Neural cell (in vitro differentiated cells): ENCODE measurements around the gene YTHDF2. TPM values are rescaled to one million over a fixed set of nuclear protein-coding genes. Genes with fewer than 3 reads are reported as not detected.

ENCODE experiments used
- H2AFZ ChIP-seq: fragments of 200-600, 300-800 bp; sonication (generic), shearing (Covaris generic); 2 replicates; pipeline ENCODE4 v1.6.0; 2014; ENCODE audit warnings: low read depth, mild to moderate bottlenecking, antibody characterized with exemption, low read length, moderate library complexity
- H3F3A ChIP-seq: fragments of 200-600 bp; shearing (Covaris generic); 2 replicates; pipeline ENCODE4 v1.6.1; 2016; ENCODE audit warnings: mild to moderate bottlenecking, moderate library complexity, mixed read lengths, antibody characterized with exemption, low read length; ENCODE audit not compliant: insufficient read depth, poor library complexity, severe bottlenecking
- H3K27ac ChIP-seq: fragments of 200-600, 300-800 bp; sonication (generic), shearing (Covaris generic); 2 replicates; pipeline ENCODE4 v1.5.1; 2014; ENCODE audit warnings: mild to moderate bottlenecking, low read length, moderate library complexity
- H3K27me3 ChIP-seq: fragments of 300-800, 200-600 bp; sonication (generic), shearing (Covaris generic); 2 replicates; pipeline ENCODE4 v1.6.0; 2014; ENCODE audit warnings: mild to moderate bottlenecking, low read depth, low read length, moderate library complexity; ENCODE audit not compliant: insufficient read depth
- H3K36me3 ChIP-seq: fragments of 300-800, 200-600 bp; sonication (generic), shearing (Covaris generic); 2 replicates; pipeline ENCODE4 v1.5.1; 2014; ENCODE audit warnings: mild to moderate bottlenecking, antibody characterized with exemption, low read length, moderate library complexity; ENCODE audit not compliant: insufficient read depth
- H3K4me2 ChIP-seq: fragments of 300-800, 200-600 bp; sonication (generic), shearing (Covaris generic); 2 replicates; pipeline ENCODE4 v1.6.0; 2014; ENCODE audit warnings: mild to moderate bottlenecking, low read length
- H3K4me3 ChIP-seq: fragments of 300-800, 200-600 bp; sonication (generic), shearing (Covaris generic); 2 replicates; pipeline ENCODE4 v1.5.1; 2014; ENCODE audit warnings: mild to moderate bottlenecking, low read length, moderate library complexity
- H3K79me2 ChIP-seq: fragments of 200-600 bp; shearing (Covaris generic); replicated peaks from 2 replicates; pipeline ENCODE4 v1.6.0; 2014; ENCODE audit warnings: mild to moderate bottlenecking, low read length, moderate library complexity; ENCODE audit not compliant: insufficient read depth
- H3K9ac ChIP-seq: fragments of 300-800, 200-600 bp; sonication (generic), shearing (Covaris generic); 2 replicates; pipeline ENCODE4 v1.6.1; 2016; ENCODE audit warnings: mild to moderate bottlenecking, low read length, mixed read lengths
- H3K9me2 ChIP-seq: fragments of 200-600 bp; shearing (Covaris generic); 2 replicates; pipeline ENCODE4 v1.6.1; 2016; ENCODE audit warnings: mild to moderate bottlenecking, low read length, mixed read lengths; ENCODE audit not compliant: insufficient read depth
- H3K9me3 ChIP-seq: fragments of 200-600, 300-800 bp; sonication (generic), shearing (Covaris generic); 2 replicates; pipeline ENCODE4 v1.6.1; 2016; ENCODE audit warnings: mild to moderate bottlenecking, mixed run types, low read length, moderate library complexity, mixed read lengths
- H4K20me1 ChIP-seq: fragments of 200-600 bp; shearing (Covaris generic); 2 replicates; pipeline ENCODE4 v1.6.1; 2016; ENCODE audit warnings: mild to moderate bottlenecking, mixed run types; ENCODE audit not compliant: insufficient read depth
- CTCF ChIP-seq: fragments of 450-650 bp; IDR thresholded peaks from 2 replicates; pipeline ENCODE4 v1.5.1; 2014; ENCODE audit warnings: antibody characterized with exemption, mild to moderate bottlenecking, moderate library complexity; ENCODE audit not compliant: poor library complexity, severe bottlenecking
- EP300 ChIP-seq: fragments of 450-650 bp; conservative IDR thresholded peaks from 2 replicates; pipeline ENCODE4 v1.6.1; 2014; ENCODE audit warnings: antibody characterized with exemption, mild to moderate bottlenecking, moderate library complexity; ENCODE audit not compliant: poor library complexity, severe bottlenecking
- EZH2 ChIP-seq: fragments of 200-600, 300-800 bp; shearing (Covaris generic), sonication (generic); IDR thresholded peaks from 2 replicates; pipeline ENCODE4 v1.6.1; 2014; ENCODE audit warnings: antibody characterized with exemption, low read length, borderline replicate concordance, mild to moderate bottlenecking; ENCODE audit not compliant: insufficient read depth, poor library complexity, severe bottlenecking
- MXI1 ChIP-seq: fragments of 450-650 bp; conservative IDR thresholded peaks from 2 replicates; pipeline ENCODE4 v1.6.1; 2014; ENCODE audit warnings: antibody characterized with exemption, mild to moderate bottlenecking; ENCODE audit not compliant: poor library complexity, severe bottlenecking
- POLR2AphosphoS5 ChIP-seq: IDR thresholded peaks from 2 replicates; pipeline ENCODE4 v1.6.1; 2012
- RAD21 ChIP-seq: fragments of 450-650 bp; conservative IDR thresholded peaks from 2 replicates; pipeline ENCODE4 v1.6.1; 2014; ENCODE audit warnings: antibody characterized with exemption, mild to moderate bottlenecking, moderate library complexity
- REST ChIP-seq: IDR thresholded peaks from 2 replicates; pipeline ENCODE4 v1.6.1; 2012; ENCODE audit warnings: borderline replicate concordance
- SMC3 ChIP-seq: fragments of 450-650 bp; conservative IDR thresholded peaks from 2 replicates; pipeline ENCODE4 v1.6.1; 2014; ENCODE audit warnings: antibody characterized with exemption, mild to moderate bottlenecking, moderate library complexity; ENCODE audit not compliant: poor library complexity
- TAF1 ChIP-seq: IDR thresholded peaks from 2 replicates; pipeline ENCODE4 v1.6.1; 2012; ENCODE audit warnings: low read depth
- polyA plus RNA-seq: library from polyadenylated mRNA; depleted of rRNA; stranded (reverse); fragments of >200 nt; gene quantifications from 2 replicates; pipeline ENCODE4 v1.2.3, GENCODE V29; 2014

The YTHDF2 gene
- polyA plus RNA-seq, 1 donor from 2014 or later: 90.2 TPM

GRCh38 chr1:28781305-28781704 lies 44.6 kb downstream of the YTHDF2 start:
- Histone ChIP-seq H3K36me3 (no peaks in the 10 kb centered on the region), H3K79me2 (no peaks in the 10 kb centered on the region), H3K4me3 (no peak overlapping the region), H3K9me2 (no peaks in the 10 kb centered on the region), H3K9ac (no peak overlapping the region), H3K27me3 (no peaks in the 10 kb centered on the region), H2AFZ (no peak overlapping the region), H4K20me1 (no peaks in the 10 kb centered on the region), H3K4me2 (no peak overlapping the region), H3F3A (no peaks in the 10 kb centered on the region), H3K9me3 (no peaks in the 10 kb centered on the region), H3K27ac (no peak overlapping the region)
- no peak for TF ChIP-seq CTCF
- no peak for TF ChIP-seq REST
- no peak for TF ChIP-seq EZH2
- no peak for TF ChIP-seq MXI1
- TF ChIP-seq POLR2AphosphoS5: no peak
- TF ChIP-seq SMC3: no peak
- no peak for TF ChIP-seq RAD21
- no peak for TF ChIP-seq TAF1
- no peak for TF ChIP-seq EP300

GRCh38 chr1:28782011-28782410 lies 45.3 kb downstream of the YTHDF2 start:
- H2AFZ ChIP-seq: no peak overlapping the region
- H4K20me1 ChIP-seq: no peaks in the 10 kb centered on the region
- no peaks in the 10 kb centered on the region for H3K36me3 ChIP-seq
- no peaks in the 10 kb centered on the region for H3F3A ChIP-seq
- H3K4me2 ChIP-seq: no peak overlapping the region
- no peaks in the 10 kb centered on the region for H3K27me3 ChIP-seq
- H3K9me3 ChIP-seq: no peaks in the 10 kb centered on the region
- H3K79me2 ChIP-seq: no peaks in the 10 kb centered on the region
- H3K9me2 ChIP-seq: no peaks in the 10 kb centered on the region
- TF ChIP-seq REST (no peak), CTCF (no peak), EZH2 (no peak), POLR2AphosphoS5 (no peak), MXI1 (no peak)
- no peak overlapping the region for H3K4me3 ChIP-seq
- no peak overlapping the region for H3K9ac ChIP-seq
- H3K27ac ChIP-seq: no peak overlapping the region
